AG10803 (cell line): Measurements from ENCODE around the gene PLEKHO1.
"Not testable (repeated sequence)": the region's sequence is repeated elsewhere in the genome, so short reads cannot be mapped to it uniquely, and the experiment has no call there.

Experiments used
- DNase-seq: peaks from one replicate; pipeline ENCODE4 v3.0.0; 2010; ENCODE audit warnings: low read depth
- H3K4me3 ChIP-seq: 2 replicates; pipeline ENCODE4 v1.5.1; 2011; ENCODE audit warnings: mild to moderate bottlenecking, low read length, control low read depth
- TF ChIP-seq, protein P1 (sequence below): conservative IDR thresholded peaks from 2 replicates; pipeline ENCODE4 v1.5.1; 2011; ENCODE audit warnings: mild to moderate bottlenecking, low read length, control low read depth, inconsistent platforms

The PLEKHO1 gene

DNA sequence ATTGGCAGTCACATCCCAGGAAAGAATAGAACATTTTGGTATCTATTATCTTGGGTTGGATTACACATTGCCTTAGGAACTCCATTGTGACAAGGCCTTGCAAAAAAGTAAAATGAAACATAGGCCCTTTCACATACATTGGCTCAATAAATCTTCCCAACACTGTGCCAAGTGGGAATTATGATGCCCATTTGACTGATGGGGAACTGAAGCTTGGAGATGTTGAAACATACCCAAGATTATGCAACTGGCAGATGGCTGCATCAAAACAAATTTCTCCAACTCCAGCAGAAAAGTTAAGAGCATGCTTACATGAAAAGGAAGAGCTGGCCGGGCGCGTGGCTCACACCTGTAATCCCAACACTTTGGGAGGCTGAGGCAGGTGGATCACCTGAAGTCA, 26.9 kb downstream of the PLEKHO1 start:
- no peak overlapping the region for H3K4me3 ChIP-seq
- TF ChIP-seq, protein P1, sequence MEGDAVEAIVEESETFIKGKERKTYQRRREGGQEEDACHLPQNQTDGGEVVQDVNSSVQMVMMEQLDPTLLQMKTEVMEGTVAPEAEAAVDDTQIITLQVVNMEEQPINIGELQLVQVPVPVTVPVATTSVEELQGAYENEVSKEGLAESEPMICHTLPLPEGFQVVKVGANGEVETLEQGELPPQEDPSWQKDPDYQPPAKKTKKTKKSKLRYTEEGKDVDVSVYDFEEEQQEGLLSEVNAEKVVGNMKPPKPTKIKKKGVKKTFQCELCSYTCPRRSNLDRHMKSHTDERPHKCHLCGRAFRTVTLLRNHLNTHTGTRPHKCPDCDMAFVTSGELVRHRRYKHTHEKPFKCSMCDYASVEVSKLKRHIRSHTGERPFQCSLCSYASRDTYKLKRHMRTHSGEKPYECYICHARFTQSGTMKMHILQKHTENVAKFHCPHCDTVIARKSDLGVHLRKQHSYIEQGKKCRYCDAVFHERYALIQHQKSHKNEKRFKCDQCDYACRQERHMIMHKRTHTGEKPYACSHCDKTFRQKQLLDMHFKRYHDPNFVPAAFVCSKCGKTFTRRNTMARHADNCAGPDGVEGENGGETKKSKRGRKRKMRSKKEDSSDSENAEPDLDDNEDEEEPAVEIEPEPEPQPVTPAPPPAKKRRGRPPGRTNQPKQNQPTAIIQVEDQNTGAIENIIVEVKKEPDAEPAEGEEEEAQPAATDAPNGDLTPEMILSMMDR: no peak
- peak; percentile 56 for DNase-seq

DNA sequence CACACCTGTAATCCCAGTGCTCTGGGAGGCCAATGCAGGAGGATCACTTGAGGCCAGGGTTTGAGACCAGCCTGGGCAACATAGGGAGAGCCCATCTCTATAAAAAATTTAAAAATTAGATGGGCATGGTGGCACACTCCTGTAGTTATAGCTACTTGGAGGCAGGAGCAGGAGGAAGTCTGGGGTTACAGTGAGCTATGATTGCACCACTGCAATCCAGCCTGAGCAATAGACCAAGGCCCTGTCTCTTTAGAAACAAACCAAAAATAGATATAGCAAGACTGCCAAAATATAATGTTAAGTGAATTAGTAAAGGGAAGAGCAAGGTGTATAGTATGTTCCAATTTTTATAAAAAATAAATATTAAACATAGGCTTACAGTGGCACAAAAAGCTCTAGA, 28.8 kb downstream of the PLEKHO1 start:
- no peak for DNase-seq
- TF ChIP-seq, protein P1: no peak
- H3K4me3 ChIP-seq: no peak overlapping the region

DNA sequence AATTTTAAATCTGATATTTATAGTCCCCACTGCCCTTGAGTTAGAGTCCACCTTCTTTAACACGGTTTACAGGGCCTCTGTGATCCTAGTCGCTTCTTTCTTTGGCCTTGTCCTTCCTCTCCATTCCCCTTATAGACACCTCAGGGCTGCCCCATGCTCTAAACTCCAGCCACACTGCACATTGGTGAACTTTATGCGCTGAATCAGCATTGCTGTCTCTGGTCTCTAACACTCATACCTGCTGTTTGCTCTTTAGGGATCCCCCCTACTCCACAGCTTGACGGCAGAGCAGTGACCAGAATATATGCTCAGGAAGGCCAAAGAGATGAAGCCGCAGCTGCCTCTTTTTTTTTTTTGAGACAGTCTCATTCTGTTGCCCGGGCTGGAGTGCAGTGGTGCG, 30.2 kb downstream of the PLEKHO1 start:
- DNase-seq: no peak
- TF ChIP-seq, protein P1: no peak
- H3K4me3 ChIP-seq: no peak overlapping the region

DNA sequence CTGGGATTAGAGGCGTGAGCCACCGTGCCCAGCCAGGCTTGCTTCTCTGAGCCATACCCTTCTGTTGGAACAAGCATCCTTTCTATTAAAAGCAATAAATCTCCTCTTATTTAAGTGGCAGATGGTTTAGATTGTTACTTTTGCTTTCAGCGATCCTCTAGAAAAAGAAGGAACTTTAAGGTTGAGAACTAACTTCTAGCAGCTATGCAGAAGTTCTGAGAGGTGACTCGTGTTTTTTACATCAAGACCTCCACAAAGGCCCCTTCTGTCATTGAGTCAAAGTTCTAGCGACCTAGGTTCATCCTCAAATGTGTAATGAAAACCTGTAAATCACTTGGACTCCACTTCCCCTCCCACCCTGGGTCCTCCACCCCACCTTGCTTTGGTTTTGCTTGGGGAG, 30.8 kb downstream of the PLEKHO1 start:
- DNase-seq: no peak
- no peak overlapping the region for H3K4me3 ChIP-seq
- TF ChIP-seq, protein P1: no peak

DNA sequence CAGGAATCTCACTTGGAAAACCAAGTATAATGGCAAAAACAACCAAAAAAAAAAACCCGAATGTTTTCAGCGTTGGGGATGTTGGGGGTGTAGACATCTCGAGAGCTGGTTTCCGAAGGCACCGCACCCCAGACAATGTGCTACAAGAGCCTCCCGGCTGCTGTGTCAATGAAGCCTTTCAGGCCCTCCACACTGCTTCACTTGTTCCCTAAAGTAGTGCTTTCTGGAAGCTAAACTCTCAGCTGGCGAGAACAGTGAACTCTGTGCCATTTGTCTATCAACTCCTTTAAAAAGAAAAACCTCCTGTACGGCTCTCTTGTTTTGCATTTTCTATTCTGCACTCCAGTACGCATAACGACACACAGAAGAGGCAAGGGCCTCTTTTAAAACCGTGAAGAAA, 32.5 kb downstream of the PLEKHO1 start:
- TF ChIP-seq, protein P1: no peak
- no peak for DNase-seq
- no peak overlapping the region for H3K4me3 ChIP-seq

DNA sequence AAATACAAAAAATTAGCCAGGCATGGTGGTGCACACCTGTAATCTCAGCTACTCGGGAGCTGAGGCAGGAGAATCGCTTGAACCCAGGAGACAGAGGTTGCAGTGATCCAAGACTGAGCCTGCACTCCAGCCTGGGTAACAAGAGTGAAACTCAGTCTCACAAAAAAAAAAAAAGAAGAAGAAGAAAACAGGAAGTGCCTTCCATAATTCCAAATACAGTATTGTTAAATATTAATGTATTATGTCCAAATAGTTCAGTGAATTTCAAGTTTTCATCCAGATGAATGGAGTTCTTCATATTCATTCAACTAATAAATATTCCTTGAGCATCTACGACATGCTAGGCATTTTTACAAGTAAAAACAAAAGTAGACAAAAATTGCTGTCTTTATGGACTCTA, 33.3 kb downstream of the PLEKHO1 start:
- DNase-seq: no peak
- TF ChIP-seq, protein P1: no peak
- H3K4me3 ChIP-seq: no peak overlapping the region

DNA sequence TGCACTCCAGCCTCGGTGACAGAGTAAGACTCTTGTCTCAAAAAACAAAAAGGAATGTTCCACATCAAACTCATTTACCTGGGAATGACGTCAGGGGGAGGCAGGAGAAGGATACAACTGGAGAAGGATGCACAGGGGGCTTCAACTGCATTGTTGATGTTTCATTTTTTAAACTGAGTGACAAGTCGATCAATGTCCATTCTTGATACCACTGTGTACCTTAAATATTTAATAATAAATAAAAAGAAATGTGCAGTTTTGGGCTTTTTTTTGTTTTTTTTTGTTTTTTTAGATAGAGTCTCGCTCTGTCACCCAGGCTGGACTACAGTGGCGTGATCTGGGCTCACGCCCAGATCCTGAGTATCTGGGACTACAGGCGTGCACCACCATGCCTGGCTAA, 35.8 kb downstream of the PLEKHO1 start:
- TF ChIP-seq, protein P1: no peak
- no peak overlapping the region for H3K4me3 ChIP-seq
- DNase-seq: no peak

DNA sequence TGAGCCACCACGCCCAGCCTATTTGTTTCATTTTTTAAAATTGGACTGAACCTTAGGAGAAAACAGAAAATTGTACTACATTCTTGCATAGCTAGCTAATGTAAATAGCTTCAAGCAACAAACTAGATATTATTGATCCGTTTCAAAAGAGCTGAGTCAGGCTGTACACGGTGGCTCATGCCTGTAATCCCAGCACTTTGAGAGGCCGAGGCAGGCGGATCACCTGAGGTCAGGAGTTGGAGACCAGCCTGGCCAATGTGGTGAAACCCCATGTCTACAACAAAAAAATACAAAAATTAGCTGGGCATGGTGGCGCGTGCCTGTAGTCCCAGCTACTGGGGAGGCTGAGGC, 36.7 kb downstream of the PLEKHO1 start:
- H3K4me3 ChIP-seq, DNase-seq: not testable (repeated sequence)
